Endothelial cell of hepatic sinusoid (primary cell): ENCODE measurements around the gene MOV10.
"Not testable (repeated sequence)": the region's sequence is repeated elsewhere in the genome, so short reads cannot be mapped to it uniquely, and the experiment has no call there.

Experiments used
- in situ Hi-C: cut with HindIII; loops from 2 replicates; pipeline ENCODE4 v1.10.0; 2017; ENCODE audit warnings: low sequenced_read_pairs

Gene MOV10

DNA sequence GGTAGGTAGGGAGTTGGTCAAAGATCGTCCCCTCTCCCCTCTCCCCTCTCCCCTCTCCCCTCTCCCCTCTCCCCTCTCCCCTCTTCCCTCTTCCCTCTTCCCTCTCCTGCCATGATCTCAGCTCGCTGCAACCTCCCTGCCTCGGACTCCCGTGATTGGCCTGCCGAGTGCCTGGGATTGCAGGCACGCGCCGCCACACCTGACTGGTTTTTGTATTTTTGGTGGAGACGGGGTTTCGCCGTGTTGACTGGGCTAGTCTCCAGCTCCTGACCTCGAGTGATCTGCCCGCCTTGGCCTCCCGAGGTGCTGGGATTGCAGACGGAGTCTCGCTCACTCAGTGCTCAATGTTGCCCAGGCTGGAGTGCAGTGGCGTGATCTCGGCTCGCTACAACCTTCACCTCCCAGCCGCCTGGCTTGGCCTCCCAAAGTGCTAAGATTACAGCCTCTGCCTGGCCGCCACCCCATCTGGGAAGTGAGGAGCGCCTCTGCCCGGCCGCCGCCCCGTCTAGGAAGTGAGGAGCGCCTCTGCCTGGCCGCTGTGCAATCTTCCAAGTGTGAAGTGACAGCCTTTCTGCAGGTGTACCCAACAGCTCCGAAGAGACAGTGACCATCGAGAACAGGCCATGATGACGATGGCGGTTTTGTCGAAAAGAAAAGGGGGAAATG is 54.0 kb downstream of the MOV10 start:
- in situ Hi-C loops: not testable (repeated sequence)

- in situ Hi-C loops: not testable (repeated sequence)
Measured at GRCh38 chr1:112729011-112729410, 54.6 kb downstream of the MOV10 start.

- in situ Hi-C loops: no loop called here
Measured at GRCh38 chr1:112729909-112730308, 55.5 kb downstream of the MOV10 start.

DNA sequence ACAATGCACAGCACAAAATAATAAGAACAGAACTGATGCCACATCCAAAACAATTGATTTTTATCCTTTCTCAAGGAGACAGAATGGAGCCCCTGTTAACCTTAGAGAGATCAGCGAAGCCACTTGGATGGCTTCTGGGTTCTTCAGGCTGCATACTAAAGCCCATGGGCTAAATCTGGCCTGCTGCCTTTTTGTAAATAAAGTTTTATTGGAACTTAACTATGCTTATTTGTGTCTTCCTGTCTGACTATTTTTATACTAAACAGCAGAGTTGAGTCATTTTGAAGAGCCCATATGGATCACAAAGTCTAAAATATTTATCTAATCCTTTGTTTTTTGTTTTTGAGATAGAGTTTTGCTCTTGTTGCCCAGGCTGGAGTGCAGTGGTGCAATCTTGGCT is 57.0 kb downstream of the MOV10 start:
- in situ Hi-C loops: no loop called here

DNA sequence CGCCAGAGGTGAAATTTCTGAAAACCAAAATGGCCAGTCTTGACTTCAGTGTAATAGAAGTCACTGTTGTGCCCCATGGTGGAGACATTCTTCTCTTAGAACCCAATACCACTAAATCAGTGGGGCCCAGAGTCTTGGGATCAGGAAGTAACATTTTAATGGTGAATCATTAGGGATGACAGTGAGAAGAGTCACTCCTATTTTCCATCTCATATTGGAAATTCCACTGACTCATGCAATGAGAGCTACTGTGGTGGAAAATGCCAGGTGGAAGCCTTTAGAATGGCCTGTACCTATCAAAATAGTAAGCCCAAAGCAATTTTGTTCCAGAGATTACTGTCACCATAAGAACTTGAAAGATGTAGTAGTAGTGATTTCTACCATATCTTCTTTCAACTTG is 61.3 kb downstream of the MOV10 start:
- in situ Hi-C loops: no loop called here

DNA sequence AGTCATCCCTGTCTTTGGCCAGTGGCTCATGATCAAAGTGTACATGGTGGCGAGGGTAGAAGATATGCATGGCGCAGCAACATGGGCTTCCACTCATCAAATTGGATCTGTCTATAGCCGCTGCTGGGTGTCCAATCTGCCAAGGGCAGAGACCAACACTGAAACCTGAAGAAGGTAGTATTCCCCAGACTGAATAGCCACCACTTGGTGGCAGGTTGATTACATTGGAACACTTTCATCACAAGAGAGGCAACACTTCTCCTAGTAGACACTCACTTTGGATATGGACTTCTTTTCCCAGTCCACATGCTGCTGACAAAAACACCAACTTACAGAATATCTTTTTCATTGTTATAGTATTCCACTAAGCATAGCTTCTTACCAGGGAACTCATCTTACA is 63.1 kb downstream of the MOV10 start:
- in situ Hi-C loops: no loop called here

- in situ Hi-C loops: no loop called here
Measured at GRCh38 chr1:112743174-112744008, 68.9 kb downstream of the MOV10 start.

GRCh38 chr1:112744009-112744578 is 69.6 kb downstream of the MOV10 start:
- in situ Hi-C loops: no loop called here

GRCh38 chr1:112748396-112748795 is 73.9 kb downstream of the MOV10 start:
- in situ Hi-C loops: no loop called here
